Putamen (tissue), 1 donor: ENCODE data around the gene ARRDC2.

ENCODE experiments used
- DNase-seq: peaks from one replicate; pipeline ENCODE4 v3.0.0-alpha.2; 2016; ENCODE audit warnings: low spot score

The ARRDC2 gene

DNA sequence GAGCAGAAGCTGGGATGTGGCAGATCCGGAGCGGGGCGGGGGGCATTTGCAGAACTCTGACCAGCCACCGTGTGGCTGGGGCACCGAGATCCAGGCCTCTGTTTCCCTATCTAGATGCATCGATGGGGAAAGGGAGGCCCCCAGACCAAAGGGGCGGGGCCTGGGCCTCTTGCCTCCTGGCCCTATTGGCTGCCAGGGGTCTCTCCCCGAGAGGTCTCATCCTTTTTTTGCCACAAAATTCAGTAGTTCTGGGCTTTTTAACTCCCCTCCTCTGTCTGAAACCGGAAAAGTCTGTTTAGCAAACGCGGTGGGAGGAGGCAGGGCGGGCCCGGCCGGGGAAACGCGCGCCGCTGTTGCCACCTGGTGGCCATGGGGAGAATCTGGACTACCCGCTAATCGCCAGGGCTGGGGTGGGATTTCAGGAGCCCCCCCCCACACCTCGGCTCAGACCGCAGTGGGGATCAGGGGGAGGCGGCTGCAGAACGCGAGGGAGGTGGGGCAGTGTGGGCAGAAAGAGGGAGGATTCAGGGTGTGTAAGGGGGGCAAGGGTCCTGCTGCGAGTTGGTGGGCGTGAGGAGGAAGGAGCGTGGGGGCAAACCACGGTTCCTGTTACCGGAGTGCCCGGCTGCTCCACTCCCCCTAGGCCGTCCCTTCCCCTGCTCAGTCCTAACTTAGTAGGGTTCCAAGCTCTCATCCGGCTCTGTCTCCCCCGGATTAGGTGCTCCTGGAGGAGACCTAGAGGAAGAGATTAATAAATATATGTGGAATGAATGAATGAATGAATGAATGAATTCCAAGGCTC is 50.4 kb downstream of the ARRDC2 start:
- DNase-seq: peak; percentile 83

- DNase-seq: no peak
Observed at GRCh38 chr19:18059297-18059696, 51.3 kb downstream of the ARRDC2 start.

GRCh38 chr19:18059902-18060301 is 51.9 kb downstream of the ARRDC2 start:
- DNase-seq: no peak

GRCh38 chr19:18060472-18060871 is 52.5 kb downstream of the ARRDC2 start:
- DNase-seq: no peak

DNA sequence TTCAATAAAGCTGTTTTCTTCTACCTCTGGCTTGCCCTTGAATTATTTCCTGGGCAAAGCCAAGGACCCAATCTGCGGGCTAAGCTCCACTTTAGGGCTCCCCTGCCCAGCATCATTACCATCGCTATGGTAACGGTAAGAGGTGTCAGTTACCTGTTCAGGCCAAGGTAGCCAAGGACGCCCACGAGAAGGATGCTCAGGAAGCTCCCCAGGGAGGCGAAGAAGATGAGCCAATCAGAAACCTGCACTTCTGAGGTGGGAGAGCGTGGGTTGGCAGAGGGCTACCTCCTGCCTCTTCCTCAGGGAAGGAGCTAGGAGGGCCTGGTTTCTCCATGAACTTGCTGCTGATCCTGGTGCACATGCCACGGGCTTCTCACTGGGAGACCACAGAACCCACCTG is 54.1 kb downstream of the ARRDC2 start:
- no peak for DNase-seq

DNA sequence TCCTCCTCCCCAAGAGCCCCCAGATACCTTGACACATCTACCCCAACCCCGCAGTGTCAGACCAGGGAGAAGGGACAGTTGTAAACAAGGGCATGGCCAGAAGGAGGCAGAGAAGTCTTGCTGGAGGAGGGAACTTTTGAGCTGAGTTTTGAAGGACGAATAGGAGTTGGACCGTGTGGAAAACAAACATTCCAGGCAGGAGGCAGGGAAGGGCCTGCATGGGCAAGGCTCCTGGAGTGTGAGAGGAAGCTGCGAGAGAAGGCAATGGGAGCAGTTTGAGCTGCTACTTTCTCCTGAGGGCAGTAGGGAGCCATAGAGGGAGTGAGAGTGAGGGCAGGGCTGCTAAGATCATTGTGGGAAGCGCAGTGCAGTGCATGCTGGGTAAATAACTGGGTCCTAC is 55.5 kb downstream of the ARRDC2 start:
- DNase-seq: no peak
